NT2/D1 (cell line): ENCODE data around the gene TBC1D23.

Experiments used
- SUZ12 ChIP-seq: IDR thresholded peaks from 2 replicates; pipeline ENCODE4 v1.6.1; 2011; ENCODE audit not compliant: insufficient read length, insufficient read depth; ENCODE audit errors: extremely low read depth
- YY1 ChIP-seq: IDR thresholded peaks from 2 replicates; pipeline ENCODE4 v1.6.1; 2011; ENCODE audit not compliant: insufficient read length, insufficient read depth

DNA sequence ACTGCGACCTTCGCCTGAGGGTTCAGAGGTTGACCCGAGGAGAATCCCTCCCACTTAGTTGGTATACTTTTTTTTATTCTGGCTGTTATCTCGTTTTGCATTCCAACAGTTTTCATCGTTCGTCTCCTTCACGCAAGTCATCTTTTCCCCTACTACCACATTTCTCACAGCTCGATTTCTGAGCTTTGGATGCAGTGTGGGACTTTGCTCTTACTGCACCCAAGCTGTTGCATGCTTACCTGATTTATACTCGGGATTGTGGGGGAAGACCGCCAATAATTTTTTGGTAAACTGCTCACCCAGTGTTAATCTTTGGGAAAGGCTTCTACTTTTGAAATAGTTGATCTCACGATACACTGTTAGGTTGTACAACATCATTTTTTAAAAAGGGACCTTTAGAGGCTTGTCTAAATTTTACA lies 702 bp downstream of the TBC1D23 start:
- no peak for TF ChIP-seq YY1
- no peak for TF ChIP-seq SUZ12
